ENCODE data around the gene JUNB.

JUNB gene

GRCh38 chr19:12791345-12792050, at the start of gene JUNB:
TSS of gene JUNB (plus strand) at chr19:12791486. CDS start at chr19:12791772, 286 bp downstream.
- DNase-seq: peak; percentile 93

- DNase-seq: no peak
These were observed 46.0 kb upstream of the JUNB start for GRCh38 chr19:12745166-12745897.

DNA sequence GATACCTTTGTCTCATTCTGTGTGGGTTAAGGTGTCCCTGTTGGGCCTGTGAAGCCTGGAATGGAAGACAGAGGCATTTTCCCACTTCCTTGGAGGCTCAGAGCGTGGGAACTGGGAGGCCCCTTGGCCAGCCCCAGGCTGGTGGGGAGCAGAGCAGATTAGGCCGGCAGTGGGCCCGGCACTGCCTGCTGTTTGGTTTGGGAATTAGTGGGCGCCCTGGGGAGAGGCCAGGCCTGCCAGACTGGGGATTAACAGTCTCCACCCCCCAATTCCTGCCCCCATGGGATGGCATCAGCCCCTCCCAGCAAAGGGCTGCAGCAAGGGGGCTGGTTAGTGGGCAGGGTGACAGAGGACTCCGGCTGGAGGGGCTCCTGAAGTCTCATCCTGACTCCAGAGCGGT, 42.8 kb upstream of the JUNB start:
- no peak for DNase-seq

GRCh38 chr19:12749938-12750521, 41.3 kb upstream of the JUNB start:
- no peak for DNase-seq

- DNase-seq: no peak
These were observed 40.4 kb upstream of the JUNB start for GRCh38 chr19:12750851-12751250.

GRCh38 chr19:12751635-12752034, 39.7 kb upstream of the JUNB start, which contains the start of gene BEST2:
TSS of gene BEST2 (plus strand) at chr19:12751791. CDS start at chr19:12752593, 802 bp downstream.
- no peak for DNase-seq

GRCh38 chr19:12752056-12752781, 39.1 kb upstream of the JUNB start:
- no peak for DNase-seq

GRCh38 chr19:12754465-12755196, 36.7 kb upstream of the JUNB start:
- no peak for DNase-seq

DNA sequence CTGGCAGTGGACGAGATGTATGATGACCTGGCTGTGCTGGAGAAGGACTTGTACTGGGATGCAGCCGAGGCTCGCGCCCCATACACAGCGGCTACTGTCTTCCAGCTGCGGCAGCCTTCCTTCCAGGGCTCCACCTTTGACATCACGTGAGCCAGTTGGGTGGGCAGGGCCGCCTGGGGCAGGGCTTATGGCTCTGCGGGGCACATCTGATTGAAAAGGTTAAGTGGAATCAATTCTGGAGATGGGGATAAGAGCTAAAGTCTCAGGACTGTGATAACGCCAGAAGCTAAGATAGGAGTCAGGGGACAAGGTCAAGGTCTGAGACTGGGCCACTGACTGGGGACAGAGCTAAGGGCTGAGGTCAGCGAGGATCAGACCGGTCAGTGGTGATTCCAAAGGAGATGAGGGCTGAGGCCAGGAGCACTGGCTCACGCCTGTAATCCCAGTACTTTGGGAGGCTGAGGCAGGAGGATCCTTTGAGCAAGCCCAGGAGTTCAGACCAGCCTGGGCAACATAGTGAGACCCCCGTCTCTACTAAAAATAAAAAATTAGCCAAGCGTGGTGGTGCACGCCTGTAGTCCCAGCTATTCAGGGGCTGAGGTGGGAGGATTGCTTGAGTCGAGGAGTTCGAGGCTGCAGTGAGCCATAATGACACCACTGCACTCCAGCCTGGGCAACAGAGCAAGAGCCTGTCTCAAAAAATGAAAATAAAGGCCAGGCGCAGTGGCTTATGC, 35.0 kb upstream of the JUNB start:
- DNase-seq: no peak

DNA sequence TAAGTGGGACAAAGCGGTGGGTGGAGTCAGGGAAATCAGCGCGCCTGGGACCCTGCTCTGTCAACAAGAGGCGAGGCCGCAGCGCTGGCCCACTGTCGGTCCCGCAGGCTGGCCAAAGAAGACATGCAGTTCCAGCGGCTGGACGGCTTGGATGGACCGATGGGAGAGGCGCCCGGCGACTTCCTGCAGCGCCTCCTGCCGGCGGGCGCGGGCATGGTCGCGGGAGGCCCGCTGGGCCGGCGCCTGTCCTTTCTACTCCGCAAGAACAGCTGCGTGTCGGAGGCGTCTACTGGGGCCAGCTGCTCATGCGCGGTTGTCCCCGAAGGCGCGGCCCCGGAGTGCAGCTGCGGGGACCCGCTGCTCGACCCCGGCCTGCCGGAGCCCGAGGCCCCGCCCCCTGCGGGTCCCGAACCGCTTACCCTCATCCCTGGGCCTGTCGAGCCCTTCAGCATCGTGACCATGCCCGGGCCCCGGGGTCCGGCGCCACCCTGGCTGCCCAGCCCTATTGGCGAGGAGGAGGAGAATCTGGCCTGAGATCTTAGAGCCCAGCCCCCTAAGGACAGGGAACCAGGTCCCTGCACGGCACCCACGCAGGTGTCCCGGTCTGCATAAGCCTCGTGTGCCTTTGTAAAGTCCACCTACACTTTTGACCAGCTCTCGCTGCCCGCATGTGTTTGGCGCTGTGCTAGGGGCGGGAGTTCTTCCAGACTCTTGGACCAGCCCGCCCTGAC, 33.6 kb upstream of the JUNB start:
- DNase-seq: peak; percentile 42

DNA sequence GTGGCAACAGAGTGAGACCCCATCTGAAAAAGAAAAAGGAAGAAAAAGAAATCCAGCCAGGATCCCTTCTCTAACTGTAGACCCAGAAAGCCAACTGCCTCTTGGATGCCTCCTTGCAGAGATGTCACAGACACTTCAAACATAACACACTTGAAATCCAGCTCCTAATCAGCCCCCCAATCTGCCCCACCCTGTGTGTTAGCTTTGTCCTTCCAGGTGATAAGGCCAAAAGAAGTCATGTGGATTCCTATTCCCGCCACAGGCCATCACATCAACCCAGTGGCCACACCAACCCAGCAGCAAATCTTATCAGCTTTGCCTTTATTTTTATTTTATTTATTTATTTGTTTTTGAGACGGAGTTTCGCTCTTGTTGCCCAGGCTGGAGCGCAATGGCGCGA, 31.6 kb upstream of the JUNB start:
- DNase-seq: no peak

- DNase-seq: no peak
These were observed 28.2 kb upstream of the JUNB start for GRCh38 chr19:12763100-12763499.

DNA sequence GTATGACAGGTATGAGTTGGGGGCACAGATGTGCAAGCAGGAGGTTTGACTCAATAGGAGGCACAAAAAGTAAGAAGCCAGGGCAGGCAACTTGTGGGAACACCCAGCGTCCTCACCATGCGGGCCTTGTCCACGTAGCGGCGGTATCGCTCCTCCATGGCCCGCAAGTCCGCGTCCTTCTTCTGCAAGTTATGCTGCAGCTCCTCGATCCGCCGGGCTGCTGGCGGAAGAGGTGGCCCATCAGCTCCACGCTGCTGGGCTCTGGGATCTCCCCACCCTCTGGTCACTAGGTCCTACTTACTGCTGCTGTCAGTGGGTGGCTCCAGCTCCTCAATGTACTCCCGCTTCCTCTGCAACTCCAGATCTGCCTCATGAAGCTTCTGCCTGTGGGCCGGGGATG, 26.6 kb upstream of the JUNB start:
- DNase-seq: no peak

DNA sequence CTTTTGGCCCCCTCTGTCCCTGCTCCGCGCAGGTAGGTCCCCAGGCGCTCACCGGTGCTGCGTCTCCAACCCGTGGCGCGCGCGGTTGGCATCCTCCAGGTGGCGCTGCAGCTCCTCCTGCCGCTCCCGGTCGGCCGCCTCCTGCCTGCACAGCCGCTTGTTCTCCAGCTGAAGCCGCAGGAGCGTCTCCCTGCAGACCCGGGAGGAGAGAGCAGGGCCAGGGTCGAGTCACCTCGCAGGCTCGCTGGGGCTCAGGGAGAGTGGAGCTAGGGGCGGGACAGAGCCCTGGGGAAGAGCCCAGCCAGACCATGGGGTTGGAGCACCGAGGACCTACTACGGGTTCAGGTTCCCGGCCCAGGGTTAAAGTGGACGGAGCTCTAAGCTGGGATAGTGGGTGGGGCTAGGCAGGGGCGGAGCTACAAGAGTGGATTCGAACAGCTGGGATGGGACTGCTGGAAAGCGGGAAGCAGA, 25.2 kb upstream of the JUNB start:
- no peak for DNase-seq

DNA sequence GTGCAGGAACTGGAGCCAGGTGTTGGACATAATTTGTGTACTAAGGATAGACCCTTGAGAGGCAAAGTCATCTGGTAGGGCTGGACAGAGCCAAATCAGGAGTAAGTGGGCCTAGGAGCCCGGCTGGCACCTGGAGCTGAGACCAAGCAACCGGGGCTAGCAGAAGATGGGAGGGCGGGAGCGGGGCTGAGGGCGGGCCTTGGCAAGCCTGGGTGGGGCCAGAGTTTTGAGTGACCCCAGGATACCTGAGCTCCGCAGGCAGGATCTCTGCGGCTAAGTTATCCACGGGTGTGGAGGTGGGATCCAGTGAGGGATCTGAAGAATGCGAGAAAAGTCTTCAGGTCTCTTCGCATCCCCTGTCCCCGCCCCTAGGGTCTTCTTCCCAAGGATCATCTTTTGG, 24.1 kb upstream of the JUNB start:
- no peak for DNase-seq

DNA sequence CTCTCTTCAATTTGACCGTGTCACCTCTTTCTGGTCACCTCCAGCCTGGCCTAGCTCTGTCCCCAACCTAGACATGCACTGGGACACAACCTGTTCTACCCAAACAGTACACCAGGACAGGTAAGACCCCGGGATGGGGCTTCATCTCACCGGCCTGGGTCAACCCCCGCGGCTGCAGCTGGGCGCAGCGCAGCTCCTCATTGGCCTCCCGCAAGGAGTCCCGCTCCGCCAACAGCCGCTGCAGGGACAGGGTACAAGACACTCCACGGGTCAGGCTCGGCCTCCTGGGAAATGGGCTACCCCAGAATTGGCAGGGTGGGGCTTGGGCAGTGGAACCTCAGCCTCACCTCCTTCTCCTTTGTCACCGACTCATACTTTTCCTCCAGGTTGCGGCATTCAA, 23.6 kb upstream of the JUNB start:
- no peak for DNase-seq

- DNase-seq: peak; percentile 77
These were observed 21.6 kb upstream of the JUNB start for GRCh38 chr19:12769689-12770088.

DNA sequence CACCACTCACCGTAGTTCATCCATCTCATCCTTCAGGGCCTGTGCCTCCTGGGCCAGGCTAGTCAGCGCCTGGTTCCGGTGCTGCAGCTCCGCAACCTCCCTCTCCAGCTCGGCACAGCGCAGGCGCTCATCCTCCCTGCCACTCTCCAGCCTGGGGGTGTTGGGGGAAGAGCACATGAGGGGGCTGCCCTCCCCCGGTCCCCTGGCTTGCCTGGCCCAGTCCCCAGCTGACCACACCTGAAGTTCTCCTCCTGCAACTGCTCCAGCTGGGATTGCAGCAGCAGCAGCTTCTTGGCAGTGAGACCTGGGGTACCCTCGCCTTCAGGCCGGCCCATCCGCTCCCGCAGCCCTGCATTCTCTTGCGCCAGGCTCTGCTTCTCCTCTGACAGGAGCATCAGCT, 20.4 kb upstream of the JUNB start:
- DNase-seq: no peak

GRCh38 chr19:12772323-12772722, 19.0 kb upstream of the JUNB start:
- no peak for DNase-seq

- no peak for DNase-seq
These were observed 17.7 kb upstream of the JUNB start for GRCh38 chr19:12773571-12773970.
